ENCODE measurements around the gene PHLDB2. TPM values are rescaled to one million over a fixed set of nuclear protein-coding genes. Genes with fewer than 3 reads are reported as not detected.

The PHLDB2 gene
- total and polyA plus RNA-seq, 2 of the 13 experiments (the other 11 are each of a cell fraction or from before 2014, with no cell fraction given), result 8.4 to 23.6 TPM

- H3K36me3 ChIP-seq (replicated peaks in 1 of 2; ENCODE audit: control insufficient read depth in 1 of 2, insufficient read depth in 2 of 2, low read length in 2 of 2), result peaks cover 4% of the 10 kb centered on the region in 2 experiments; a peak in 3 of 5 replicates
- in situ Hi-C loops (cut with HindIII; ENCODE audit: extremely low pct_ligation_motif_present, low pct_unique_long_range_greater_than_20kb), result loop anchor here (5.0 kb wide), 1 partner anchor 253 kb away; no protein-coding TSS in a partner anchor
Observed at GRCh38 chr3:111970376-111970775, 111.3 kb downstream of the PHLDB2 start.

More at GRCh38 chr3:111970376-111970775, 111.3 kb downstream of the PHLDB2 start:
- ChIA-PET POLR2A (no interaction called here), CTCF (ENCODE audit: low intra/inter-chr PET ratio, low total read pairs) (interaction anchor here (6.1 kb wide), 1 partner anchor 252 kb away, joined by 79 read pairs; no protein-coding TSS in a partner anchor)
- WGBS (ENCODE audit: low lambda C conversion rate), result 98% methylated on average over 3 of the region's 3 CpGs
- BruUV-seq (replicated peaks), result no TSS peak
- no peak for ATAC-seq
- Histone ChIP-seq H3K4me2 (ENCODE audit: low read depth, low read length) (no peak overlapping the region), H4K20me1 (ENCODE audit: insufficient read depth, low read length) (no peaks in the 10 kb centered on the region), H3K9me3 (ENCODE audit: low read length) (no peaks in the 10 kb centered on the region), H2AFZ (ENCODE audit: low read length) (no peak overlapping the region), H3K27ac (ENCODE audit: extremely low read length, insufficient read depth, low read length) (no peak overlapping the region), H3K27me3 (ENCODE audit: control insufficient read depth in 1 of 2, insufficient read depth in 2 of 2, low read length in 2 of 2) (no peaks in the 10 kb centered on the region), H3K79me2 (ENCODE audit: insufficient read depth, low read length) (no peaks in the 10 kb centered on the region), H3K9ac (ENCODE audit: insufficient read depth, low read depth, low read length) (no peak overlapping the region), H3K4me1 (ENCODE audit: insufficient read depth, low read length) (peaks cover 10% of the 10 kb centered on the region), H3K4me3 (replicated peaks in 1 of 3; ENCODE audit: insufficient read depth in 1 of 3, low read depth in 2 of 3, low read length in 3 of 3) (no peak overlapping the region)
- intact Hi-C loops (cut with micrococcal nuclease; ENCODE audit: unreplicated experiment), result no loop called here
- no peak for TF ChIP-seq NFKB2 (CRISPR knock-in tag; IDR thresholded peaks at IDR 0.05; ENCODE audit: borderline replicate concordance)
- no peak for TF ChIP-seq ZFP1 (CRISPR knock-in tag; IDR thresholded peaks at IDR 0.05)
- TF ChIP-seq RERE (CRISPR knock-in tag; IDR thresholded peaks at IDR 0.05; ENCODE audit: low read depth), result no peak
- FAIRE-seq, result no peak
- no peak for DNase-seq (ENCODE audit: low spot score)
